HG03342 (cell line): ENCODE results near the gene RAPH1.
"Not testable (repeated sequence)": the region's sequence is repeated elsewhere in the genome, so short reads cannot be mapped to it uniquely, and the experiment has no call there.

Experiments used
- ATAC-seq: cut with Tn5 transposase; IDR thresholded peaks from one replicate; pipeline ENCODE4 v1.9.1; 2021; ENCODE audit warnings: mild to moderate bottlenecking, moderate library complexity; ENCODE audit not compliant: unreplicated experiment

The RAPH1 gene

DNA sequence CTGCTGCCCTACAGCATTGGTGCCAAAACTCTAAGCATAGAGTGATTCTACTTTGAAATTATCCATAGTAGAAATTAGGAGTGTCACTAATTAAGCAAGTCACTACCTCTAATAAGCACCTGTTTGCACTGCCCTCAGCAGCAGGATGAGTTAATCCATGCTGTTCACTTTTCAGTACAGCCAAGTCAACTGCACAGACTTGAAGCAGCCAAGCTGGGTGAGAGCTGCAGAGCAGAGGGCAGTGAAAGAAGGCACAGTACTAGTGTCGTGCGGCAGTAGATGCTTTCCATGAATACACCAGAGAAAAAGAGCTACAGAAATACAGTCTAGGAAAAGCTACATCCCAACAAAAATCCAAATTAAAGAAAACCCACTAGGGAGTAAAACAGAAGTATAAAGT, 98.6 kb downstream of the RAPH1 start:
- ATAC-seq = no peak

DNA sequence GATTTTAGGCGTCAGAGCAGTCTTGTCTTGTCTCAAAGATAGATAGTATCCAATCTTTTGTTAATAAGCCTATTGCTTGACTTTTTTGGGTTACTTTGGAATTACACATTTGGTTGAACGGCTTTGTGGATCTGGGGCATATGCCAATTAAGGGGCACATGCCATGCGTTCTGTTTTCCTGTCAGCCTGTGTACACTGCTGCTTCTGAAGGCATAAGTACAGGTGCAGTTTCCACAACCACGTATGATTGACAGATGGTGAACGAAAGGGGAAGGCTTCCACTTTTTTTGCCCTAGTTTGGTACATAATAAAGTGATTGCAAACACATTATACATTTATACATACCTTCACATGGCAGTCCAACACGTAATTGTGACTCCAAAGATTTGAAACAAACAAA, 102.3 kb downstream of the RAPH1 start:
- no peak for ATAC-seq

DNA sequence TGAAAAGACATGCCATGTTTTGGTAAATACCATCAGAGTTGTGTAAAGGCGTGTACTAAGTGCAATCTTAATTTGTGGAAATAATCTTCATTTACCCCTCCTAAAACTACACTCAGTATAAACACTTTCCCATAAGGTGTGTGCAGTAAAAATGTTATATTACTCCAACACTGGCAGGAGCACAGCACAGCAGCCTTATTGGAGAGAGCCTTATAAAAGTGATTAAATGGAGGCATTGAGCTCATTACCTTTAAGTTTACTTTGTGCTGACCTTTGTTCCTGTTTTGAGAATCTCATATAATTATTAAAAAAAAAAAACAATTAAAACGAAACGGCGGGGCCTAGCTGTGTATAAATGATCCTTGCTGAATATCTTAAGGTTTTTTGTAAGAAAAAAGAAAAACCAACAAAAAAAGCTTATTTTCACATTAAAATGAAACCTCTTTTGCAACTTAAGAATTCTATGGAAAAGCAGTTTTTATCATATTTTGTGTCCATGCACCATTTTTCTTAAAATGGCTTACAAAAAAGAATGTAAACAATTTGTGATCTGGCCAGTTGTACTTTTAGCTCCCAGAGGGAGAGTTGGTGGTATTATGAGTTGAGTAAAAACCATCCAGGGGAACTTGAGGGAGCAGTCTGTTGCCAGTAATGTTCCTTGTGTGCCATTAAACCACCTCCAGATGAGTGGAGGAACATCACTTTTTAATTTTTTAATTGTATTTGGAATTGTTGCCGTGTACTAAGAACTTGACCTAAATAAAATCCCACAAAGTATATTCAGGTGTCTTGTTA, 103.5 kb downstream of the RAPH1 start:
- no peak for ATAC-seq

DNA sequence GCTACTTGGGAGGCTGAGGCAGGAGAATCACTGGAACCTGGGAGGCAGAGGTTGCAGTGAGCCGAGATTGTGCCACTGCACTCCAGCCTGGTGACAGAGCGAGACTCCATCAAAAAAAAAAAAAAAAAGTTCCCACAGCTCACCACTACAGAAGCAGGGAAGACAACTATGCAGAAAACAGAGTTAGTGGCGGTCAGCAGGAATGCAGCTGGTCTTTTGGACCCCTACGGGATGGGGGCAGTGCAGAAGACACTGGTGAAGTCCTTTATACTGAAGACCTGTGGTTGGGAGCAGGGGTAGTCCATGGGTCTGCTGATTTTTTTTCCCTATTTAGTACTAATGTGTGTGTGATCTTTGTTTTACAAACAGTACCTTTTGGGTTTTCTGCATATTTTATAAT, 105.5 kb downstream of the RAPH1 start:
- ATAC-seq = not testable (repeated sequence)

DNA sequence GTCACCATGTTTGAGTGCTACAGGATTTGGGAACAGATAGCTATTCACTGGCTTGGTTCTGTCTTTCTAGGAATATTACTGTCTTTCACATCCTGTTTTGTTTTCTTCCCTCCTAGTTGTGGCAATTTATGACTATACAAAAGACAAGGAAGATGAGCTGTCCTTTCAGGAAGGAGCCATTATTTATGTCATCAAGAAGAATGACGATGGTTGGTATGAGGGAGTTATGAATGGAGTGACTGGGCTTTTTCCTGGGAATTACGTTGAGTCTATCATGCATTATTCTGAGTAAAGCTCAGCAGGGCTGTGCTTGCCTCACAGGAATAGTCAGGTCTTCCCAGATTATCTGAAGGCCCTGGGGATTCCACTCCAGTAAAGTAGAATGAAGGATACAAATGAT, 108.0 kb downstream of the RAPH1 start:
- no peak for ATAC-seq

DNA sequence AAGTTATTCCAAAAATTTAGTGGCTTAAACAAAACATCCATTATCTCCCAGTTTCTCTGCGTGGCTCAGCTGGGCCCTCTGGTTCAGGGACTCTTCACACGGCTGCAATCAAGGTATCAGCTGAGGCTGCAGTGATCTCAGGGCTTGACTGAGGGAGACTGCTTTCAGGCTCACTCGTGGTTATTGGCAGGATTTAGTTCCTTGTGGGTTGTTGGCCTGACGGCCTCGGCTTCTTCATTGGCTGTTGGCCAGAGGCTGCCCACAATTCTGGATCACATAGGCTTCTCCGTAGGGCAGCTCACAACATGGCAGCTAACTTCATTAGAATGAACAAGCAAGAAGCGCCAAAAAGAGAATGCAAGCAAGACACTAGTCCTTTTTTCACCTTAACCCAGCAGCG, 116.8 kb downstream of the RAPH1 start:
- ATAC-seq = no peak

DNA sequence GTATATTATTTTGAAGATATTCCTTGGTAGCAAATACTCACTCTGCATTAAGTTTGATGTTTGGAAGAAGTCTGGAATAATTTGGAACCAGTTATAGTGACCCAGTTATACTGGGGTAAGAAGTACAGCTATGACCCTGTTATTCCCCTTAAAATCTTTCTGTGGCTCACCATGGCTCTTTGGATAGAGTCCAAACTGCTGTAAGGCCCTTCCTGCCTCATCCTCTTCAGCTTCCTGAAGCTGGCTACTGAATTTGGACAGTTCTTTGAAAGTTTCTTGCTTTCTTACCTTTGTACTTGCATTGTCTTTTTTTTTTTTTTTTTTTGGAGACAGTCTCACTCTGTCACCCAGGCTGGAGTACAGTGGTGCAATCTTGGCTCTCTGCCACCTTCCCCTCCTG, 121.3 kb downstream of the RAPH1 start:
- ATAC-seq = no peak

DNA sequence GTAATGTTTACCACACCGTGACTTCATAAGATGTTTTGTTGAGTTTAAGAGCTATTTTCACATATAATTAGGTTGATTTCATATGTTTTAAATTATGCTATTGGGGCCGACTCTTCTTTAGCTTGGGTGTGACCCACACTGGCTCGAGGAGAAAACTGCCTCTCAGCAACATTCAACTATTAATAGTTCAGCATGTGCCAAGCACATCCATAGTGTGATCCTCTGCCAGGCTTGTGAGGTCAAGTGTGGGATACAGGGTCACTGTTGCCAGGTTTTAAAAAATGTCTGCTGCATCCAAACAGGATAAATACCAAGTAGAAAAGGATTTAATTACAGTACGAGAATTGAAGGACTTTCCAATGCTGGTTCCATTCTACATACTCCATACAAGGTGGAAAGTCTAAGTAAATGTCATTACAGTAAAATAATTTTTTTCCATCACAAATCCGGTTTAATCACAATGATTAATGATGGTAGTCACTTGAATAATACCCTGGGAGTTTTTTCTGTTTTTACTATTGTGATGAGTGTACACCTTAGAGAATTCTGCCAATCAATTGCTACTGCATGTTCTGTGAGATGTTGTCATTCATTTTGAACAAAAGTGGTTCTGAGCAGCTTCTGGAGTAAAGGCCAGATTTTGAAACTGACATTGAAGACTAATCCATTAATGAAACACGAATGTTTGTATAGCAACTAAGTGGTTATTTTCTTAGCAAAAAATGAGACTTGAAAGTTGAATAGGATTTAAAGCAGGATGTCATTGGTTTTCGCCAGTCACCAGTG, 122.4 kb downstream of the RAPH1 start:
- no peak for ATAC-seq

DNA sequence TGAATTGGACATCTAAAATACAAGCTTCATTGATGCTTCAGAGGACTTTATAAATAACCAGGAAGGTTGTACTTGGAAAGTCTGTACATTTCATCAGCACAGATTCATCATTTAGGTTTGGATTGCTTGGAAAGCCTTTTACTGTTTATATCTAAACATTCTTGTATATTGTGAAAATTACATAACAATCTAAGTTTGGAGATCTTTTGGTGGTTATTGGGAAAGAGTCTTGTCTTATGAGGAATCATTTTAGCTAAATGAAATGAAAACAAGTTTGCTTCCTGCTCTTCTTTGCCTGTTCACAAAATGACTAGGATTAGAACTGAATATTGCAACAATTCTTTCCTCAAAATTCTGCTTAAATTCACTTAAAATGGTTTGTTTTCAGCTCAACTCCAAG, 127.6 kb downstream of the RAPH1 start:
- no peak for ATAC-seq

DNA sequence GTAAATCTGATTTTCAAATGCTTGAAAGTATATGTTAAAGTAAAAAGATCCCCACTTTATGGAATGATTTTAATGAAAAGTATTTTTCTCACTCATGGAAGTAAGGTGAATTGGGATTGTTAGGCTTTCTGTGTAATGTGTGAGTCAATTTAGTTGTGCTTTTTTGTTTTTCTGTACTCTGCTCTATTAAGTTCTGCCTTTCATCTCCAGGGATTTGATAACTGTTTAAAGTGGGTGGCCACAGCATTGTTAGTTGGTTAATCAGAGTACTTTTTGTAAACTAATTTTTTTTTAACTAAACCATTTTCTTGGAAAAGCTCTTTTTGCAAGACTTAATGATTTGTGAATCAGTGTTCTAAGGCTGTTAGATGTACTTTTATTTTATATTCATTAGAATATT, 130.1 kb downstream of the RAPH1 start:
- ATAC-seq = no peak

DNA sequence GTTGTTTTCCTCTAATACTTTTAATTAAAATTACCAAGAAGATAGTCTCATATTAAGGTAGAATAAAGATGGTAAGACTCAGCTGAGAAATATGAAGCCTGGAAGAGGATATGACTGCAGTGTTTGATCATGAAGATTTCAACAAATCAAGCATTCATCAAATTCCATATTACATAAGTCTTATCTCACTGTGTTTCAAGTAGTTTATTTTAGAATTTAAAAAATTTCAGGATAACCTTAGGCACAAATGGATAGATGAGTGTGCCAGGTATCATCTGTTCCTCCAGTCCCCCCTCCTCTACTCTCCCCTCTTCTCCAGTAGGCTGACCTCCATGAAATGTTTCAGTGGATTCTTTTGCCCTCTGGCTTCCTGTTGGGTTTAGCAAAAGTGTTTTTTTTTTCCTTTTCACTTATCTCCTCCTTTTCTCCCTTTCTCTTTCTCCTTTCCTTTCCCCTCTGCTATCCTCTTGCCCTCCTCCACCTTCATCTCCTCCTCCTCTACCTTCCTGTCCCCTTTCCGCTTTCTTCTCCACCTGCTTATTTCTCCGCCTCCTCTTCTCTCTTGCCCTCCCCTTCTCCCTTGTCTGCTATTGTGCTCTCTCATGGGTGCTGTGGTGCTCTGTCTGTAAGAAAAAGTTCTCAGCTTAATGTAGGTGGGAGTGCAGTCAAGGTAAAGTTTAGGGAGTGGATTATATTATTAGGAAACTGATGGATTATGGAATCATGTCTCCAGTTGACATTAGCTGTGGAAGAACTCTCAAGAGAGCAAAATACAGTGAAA, 134.1 kb downstream of the RAPH1 start:
- no peak for ATAC-seq

DNA sequence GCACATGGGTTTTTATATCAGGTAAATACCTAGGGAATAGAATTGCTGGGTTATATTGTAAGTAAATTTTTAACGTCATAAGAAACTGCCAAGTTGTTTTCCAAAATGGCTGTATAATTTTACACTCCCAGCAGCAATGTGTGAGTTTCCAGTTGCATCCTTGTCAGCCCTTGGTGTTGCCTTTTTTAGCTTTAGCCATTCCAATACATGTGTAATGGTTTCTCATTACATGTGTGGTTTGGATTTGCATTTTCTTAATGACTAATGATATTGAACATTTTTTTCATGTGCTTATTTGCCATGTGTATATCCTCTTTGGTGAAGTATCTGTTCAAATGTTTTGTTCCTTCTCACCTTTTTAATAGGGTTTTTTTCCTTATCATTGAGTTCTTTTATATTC, 136.1 kb downstream of the RAPH1 start:
- ATAC-seq = no peak

DNA sequence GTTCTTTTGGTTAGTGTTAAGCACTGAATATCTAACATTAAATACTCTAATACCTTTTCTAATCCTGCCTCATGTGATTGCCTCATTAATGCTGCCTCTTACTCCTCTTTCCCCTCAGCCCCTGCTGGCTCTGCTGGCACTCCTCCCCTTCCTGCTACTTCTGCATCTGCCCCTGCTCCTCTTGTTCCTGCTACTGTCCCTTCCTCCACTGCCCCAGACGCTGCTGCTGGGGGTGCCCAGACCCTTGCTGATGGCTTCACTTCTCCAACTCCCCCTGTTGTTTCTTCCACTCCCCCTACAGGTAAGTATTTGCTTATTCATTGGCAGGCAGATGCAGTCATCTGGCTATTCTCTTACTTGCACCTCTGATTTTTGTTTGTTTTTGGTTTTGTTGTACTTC, 138.4 kb downstream of the RAPH1 start:
- ATAC-seq = no peak

DNA sequence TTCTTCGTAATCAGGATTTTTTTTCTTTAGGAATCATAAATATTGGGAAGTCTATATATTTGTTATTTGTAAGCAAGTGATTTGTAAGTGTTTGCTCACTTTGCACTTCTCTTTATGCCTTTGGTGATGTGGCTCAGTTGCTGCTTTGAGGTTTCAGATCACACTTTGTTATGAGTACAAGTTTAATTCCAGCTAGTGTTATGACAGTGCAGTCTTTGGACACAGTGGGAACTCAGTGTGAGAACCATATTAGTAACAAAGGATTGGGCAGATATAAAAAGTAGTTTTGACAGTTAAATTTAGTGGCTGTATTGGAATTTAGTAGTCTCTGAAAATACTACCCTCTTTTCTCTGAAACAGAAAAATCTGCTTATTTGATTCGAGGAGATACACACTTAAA, 139.2 kb downstream of the RAPH1 start:
- no peak for ATAC-seq

DNA sequence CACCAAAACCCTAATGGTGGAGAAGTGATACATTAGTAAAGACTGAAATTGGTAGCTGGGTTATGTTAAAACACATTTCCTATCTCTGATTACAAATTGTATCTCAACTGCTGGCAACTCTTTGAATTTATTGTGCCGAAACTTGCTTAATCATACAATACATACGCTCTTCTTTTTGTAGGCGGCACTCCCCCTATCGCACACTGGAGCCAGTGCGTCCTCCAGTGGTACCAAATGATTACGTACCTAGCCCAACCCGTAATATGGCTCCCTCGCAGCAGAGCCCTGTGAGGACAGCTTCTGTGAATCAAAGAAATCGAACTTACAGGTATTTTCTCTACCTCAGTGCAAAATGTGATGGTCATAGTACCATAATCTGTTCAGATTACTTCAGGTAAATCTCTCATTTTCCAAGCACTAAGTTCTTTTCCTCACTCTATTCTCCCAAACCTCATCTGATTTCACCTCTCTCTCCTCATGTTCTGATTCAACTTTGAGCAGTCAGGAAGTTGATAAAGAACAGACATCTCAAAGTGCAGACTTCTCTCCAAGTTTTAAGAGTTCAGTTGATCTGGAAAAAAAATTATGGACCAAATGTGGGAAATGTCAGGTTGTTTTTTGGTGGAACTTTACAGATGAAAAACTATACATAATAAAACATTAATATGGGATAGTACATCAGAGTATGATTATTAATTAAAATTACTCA, 140.4 kb downstream of the RAPH1 start:
- no peak for ATAC-seq

DNA sequence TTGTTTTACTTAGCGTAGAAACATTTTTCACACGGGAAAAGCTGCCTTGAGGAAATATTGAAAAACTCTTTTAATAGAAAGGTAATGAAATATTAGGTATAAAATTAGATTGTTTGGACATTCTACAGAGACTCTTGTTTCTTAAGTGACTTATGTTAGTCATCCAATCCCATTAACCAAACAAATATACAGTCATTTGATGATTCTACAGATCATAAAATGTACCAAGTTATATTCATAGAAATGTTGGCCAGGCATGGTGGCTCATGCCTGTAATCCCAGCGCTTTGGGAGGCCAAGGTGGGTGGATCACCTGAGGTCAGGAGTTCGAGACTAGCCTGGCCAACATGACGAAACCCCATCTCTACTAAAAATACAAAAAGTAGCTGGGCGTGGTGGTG, 146.9 kb downstream of the RAPH1 start:
- not testable (repeated sequence) for ATAC-seq

DNA sequence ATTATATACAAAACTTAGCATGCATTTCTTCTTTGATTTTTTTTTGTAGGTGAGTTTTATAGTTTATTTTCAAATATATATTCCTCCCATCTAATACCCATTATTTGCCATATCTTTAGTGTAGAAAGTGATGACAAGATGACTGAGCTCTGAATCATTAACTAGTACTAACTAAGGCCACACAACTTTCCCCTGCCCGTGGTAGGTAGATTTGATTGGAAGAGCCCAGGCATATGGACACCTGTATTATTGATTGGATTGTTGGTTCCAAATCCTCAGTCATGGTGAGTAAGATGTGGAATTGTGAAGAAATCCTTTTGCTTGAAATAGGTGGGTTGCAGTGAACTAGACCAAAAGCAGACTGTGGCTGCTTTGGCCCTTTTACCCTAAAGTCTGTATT, 152.1 kb downstream of the RAPH1 start:
- no peak for ATAC-seq

DNA sequence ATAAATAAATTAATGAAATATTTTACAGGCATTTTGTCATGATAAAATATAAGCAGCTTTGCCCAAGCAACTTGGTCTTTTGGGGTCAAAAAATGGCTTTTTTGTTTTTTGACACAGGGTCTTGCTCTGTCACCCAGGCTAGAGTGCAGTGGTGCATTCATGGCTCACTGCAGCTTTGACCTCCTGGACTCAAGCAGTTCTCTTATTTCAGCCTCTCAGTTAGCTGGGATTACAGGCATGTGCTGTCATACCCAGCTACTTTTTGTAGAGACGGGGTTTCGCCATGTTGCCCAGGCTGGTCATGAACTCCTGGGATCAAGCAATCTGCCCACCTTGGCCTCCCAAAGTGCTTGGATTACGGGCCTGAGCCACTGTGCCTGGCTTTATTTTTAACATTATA, 155.9 kb downstream of the RAPH1 start:
- no peak for ATAC-seq

DNA sequence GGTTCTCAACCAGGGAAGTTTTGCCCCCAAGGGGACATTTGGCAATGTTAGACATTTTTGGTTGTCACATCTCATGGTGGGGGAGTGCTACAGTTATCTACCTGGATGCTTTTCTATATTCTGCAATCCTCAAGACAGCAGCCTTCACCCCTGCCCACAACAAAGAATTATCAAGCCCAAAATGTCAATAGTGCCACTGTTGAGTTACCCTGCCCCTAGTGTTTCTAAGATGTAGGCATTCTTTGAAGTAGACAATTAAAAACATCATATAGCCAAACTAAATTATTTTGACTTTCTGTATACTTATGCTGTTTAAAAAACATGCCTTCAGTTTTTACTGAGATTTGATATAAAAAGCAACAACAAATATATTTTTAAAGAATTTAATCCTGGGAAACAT, 158.9 kb downstream of the RAPH1 start:
- ATAC-seq = no peak

DNA sequence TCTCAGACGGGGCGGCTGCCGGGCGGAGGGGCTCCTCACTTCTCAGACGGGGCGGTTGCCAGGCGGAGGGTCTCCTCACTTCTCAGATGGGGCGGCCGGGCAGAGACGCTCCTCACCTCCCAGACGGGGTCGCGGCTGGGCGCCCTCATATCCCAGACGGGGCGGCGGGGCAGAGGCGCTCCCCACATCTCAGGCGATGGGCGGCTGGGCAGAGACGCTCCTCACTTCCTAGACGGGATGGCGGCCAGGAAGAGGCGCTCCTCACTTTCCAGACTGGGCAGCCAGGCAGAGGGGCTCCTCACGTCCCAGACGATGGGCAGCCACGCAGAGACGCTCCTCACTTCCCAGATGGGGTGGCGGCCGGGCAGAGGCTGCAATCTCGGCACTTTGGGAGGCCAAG, 162.4 kb downstream of the RAPH1 start:
- ATAC-seq = not testable (repeated sequence)
